ENCODE results near the gene LRTM2.

LRTM2 gene

DNA sequence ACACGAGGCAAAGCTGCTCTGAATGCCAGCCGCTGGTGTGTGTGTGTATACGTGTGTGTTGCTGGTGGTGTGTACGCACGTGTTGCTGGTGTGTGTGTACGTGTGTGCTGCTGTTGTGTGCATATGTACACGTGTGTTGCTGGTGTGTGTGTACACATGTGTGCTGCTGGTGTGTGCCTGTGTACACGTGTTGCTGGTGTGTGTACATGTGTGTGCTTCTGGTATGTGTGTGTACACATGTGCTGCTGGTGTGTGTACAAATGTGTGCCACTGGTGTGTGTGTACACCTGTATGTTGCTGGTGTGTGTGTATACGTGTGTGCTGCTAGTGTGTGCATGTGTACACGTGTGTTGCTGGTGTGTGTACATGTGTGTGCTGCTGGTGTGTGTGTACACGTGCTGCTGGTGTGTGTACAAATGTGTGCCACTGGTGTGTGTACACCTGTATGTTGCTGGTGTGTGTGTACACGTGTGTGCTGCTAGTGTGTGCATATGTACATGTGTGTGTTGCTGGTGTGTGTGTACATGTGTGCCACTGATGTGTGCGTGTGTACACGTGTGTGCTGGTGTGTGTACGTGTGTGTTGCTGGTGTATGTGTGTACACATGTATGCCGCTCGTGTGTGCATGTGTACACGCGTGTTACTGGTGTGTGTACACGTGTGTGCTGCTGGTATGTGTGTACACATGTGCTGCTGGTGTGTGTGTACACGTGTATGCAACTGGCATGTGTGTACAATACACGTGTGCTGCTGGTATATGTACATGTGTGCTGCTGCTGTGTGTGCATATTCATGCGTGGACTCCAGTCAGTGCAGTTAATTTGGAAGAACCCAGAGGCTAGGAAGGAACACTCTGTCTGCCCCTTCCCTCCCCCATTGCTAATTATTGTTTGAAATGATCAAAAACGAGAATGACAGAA, 50.9 kb downstream of the LRTM2 start:
- DNase-seq: no peak

- DNase-seq: no peak
Observed at GRCh38 chr12:1872001-1872400, 51.6 kb downstream of the LRTM2 start.

DNA sequence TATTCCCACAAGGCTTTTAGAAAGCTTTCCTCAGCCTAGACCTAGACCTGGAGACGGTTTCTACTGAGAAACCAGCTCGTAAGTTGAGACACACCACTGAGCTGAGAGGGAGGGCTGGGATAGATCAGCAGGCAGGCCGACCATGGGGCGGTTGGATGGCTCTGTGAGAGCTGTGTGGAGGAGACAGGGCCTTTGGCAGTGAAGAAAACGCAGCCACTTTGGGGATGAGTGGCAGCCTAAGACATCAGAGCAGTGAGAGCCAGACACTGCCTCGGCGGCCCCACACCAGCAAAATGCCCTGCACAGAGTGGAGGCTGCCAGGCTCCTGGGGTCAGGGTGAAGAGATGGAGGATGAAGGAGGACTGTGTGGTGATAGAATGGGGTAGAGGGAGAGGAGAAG, 52.1 kb downstream of the LRTM2 start:
- no peak for DNase-seq

DNA sequence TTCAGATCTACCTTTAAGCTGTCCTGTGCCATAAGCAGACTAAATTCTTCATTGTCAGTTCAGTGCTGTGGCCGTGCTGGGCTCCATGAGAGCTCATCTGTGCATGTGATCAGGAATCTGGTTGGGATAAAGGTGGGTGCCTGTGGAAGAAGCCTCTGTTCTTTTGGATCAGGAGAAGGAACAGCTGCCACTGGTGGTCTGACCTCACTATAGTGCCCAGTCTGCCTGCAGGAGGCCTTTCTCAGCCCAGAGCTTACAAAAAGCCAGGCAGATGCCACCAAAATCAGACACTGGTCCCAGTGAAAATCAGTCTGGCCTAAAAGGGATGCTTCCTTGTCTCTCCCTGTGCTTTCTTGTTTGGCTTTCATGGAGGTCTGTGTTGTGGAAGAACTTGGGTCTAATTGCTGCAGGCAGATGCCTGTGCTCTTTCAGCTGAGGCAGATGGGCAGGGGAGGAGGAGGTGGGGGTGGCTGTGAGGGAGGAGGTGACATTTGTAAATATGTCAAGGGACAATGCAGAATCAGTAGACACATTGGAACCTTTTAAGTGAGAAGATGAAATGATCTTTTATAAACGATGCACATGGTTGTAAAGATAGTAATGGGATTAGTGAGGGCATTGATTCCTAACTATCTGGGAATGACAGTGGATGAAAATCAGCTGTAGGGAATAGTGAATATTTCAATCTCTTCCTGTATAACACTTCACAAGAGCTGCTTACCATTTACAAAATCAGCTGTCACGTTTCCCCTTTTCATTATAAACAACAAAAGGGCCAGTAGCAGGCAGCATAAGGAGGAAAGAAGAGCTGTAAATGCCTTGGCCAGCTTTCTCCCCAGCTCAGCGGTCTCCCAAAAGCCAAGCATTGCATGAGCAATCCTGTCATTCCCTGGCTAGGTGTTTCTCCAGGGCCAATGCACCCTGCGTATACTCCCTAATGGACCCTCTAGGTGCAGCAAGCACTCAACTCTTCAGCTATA, 53.5 kb downstream of the LRTM2 start:
- no peak for DNase-seq

DNA sequence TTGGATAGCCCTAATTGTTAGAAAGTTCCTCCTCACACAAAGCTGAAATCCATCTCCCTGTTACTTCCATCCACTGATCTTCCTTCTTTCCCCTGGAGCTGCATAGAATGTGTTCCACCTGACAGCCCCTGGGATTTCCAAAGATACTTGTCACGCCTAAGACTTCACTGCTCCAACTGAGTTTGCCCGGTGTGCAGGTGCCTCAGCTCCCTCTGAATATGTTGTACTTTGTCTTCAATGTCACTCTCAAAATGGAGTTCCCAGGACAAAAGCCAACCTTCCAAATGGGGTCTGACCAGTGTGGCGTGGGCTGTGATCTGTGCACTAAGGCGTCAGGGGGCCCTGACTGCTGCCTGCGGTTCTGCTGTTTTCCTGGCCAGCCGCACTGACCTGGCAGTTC, 55.2 kb downstream of the LRTM2 start:
- DNase-seq: no peak

DNA sequence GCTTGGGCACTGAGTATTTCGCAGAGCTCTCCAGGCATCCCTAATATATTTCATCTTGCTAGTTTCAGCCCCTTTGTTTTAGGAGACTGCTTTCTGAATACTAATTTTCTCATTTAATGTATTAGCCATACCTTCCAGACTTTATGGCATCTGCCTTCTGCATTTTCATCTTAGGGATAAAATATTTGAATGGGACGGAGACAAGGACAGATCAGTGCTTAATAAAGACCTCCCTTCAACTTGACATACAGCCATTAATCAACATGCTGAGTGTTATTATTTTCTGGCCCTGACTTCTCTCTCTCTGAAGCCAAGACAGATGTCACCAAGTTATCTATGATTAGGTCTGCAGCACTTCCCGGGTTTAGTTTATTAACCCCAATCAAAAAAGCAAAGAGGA, 55.7 kb downstream of the LRTM2 start:
- DNase-seq: no peak

DNA sequence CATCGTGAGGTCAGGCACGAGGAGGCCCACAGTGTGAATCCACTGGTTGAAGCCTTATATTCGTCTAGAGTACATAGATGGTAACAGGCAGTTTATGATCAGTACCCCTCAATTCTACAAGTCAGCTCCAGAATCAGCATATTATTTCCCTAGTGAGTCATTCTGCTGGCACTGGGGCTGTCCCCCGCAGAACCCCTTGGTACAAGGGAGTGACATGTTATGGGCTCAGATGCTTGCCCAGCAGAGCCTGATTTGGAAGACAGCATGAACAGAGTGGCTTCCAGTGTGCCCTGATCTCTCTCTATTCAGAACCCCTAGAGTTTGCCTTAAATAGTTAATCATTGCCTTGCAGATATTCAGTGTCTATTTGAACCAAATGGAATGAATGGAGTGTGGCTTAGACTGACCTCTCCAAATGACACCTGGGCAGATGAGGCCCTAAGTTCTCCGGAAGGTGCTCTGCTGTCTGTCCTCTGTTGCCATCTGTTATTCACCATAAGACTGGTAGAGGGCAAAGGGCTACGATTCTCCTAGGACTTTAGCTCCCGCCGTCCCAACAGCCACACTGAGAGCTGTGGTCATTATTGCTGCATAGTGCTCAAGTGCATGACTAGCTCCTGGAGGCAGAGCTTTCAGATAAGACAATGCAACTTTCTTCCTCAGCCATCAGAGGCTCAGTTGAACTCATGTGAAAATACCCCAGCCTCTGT, 57.0 kb downstream of the LRTM2 start:
- DNase-seq: no peak

DNA sequence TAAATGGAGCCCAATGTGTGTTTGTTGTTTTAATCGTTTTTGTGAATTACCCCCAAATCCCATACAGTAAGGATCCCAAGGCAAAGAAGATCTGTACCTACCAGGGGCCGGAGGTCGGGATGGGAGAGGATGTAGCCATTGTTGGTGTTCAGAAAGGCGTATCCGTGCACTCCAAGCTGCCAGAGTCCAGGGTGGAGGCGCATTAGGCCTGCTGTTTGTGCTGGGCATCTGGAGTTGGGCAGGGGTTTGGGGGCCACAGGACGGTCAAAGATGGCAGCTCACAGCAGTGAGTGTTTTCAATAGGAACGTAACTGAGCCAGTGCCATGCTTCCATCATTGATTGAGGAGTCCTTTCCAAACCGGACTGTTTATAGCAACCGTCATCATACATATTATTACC, 57.8 kb downstream of the LRTM2 start:
- DNase-seq: no peak

- DNase-seq: no peak
Observed at GRCh38 chr12:1878695-1879094, 58.3 kb downstream of the LRTM2 start.

GRCh38 chr12:1879633-1880032, 59.3 kb downstream of the LRTM2 start:
- no peak for DNase-seq

- no peak for DNase-seq
Observed at GRCh38 chr12:1880153-1880845, 59.9 kb downstream of the LRTM2 start.

DNA sequence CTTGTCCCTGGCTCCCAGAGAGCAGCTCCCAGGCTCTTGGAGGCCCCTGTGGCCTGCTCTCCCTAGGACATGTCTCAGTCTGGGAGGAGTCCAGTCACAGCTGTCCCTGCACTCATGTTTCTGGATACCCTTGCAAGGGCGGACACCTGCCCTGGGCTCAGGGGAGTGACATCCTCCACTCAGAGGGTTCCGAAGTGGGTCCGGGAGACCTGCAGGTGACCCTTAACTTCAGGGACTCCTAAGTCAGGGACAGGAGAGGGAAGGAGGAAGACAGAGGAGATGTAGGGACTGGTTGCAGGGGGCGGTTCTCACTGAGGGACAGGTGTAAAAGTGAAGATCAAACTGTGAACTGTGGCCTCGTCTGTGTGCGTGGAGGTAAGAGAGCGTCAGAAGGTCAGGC, 60.5 kb downstream of the LRTM2 start:
- no peak for DNase-seq

GRCh38 chr12:1881301-1881700, 60.9 kb downstream of the LRTM2 start:
- no peak for DNase-seq

DNA sequence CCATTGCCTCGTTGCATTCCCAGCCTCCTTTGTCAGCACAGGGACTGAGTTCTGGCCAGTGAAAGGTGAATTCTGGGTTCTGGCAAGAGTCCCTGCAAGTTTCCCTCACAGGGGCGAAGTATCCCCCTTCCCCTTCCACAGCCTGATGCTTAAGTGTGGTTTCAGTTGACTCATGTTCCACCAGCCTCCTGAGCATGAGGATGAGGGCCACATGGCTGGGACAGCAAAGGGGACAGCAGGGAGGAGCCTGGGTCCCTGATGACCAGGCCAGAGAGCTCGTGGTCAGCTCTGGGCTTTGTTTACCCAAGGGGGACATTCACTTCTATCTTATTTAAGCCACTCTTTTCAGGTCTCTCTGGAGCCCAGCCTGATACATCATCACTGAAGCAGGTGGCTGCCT, 61.6 kb downstream of the LRTM2 start:
- no peak for DNase-seq

GRCh38 chr12:1882405-1882804, 62.0 kb downstream of the LRTM2 start:
- no peak for DNase-seq

DNA sequence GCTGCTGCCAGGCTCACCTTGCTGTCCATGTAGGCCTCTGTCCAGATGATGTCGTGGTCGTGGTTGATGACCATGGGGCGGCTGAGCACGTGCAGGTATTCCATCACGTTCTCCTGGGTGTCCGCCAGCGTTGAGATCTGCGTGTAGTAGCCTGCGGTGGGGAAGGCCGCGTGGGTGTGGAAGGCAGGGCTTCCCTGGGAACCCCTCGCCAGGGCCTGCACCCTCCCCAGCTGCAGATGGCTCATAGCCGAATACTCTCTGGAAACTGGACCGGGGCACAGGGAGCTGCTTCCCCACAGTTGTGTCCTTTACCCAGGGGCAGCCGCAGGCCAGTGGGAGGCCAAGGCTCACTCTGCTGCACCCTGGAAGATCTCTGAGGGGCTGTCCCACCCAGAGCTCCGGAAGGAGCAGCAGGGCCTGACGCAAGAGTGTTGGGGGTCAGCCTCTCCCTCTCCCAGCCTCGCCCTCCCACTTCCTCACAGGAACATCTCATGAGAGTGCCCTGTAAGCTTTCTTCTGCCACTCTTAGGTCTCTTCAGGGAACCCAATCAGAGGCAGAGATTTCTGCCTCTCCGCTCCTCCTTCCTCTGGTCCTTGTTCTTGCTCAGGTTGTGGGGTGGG, 62.6 kb downstream of the LRTM2 start:
- DNase-seq: no peak

GRCh38 chr12:1883513-1883912, 63.1 kb downstream of the LRTM2 start:
- DNase-seq: no peak

GRCh38 chr12:1884651-1885050, 64.3 kb downstream of the LRTM2 start:
- no peak for DNase-seq

DNA sequence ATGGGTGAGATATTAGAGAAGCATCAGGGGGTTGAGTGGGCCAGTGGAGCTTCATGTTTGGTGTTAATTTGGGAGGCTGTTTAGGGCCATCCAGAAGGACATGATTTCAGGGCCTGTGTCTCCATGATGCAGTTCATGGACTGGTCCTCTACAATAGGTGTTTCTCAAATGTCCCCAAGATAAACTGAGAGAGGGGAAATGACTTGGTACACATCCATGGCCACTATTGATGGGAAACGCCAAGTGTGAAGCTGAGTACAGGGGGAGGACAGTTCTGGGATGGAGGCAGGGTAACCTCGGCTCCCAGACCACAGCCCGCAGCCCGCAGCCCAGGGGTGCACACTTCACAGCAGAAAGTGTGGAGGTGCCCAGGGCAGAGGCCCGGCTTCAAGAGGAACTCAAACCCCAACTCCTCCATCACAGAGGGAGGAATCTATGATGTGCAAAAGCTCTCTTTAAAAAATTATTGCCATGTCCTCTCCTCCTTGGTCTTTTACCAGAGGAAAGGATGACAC, 64.8 kb downstream of the LRTM2 start:
- no peak for DNase-seq

- DNase-seq: no peak
Observed at GRCh38 chr12:1885599-1886245, 65.4 kb downstream of the LRTM2 start.

Measured in stimulated activated naive CD4-positive, alpha-beta T cell (primary cell).